HepG2 (cell line): ENCODE data around the gene PNPLA2. TPM values are rescaled to one million over a fixed set of nuclear protein-coding genes. Genes with fewer than 3 reads are reported as not detected.
A peak's percentile ranks its signal among the peaks of the same experiment; 100 is the strongest.

Source experiments
- ATM ChIP-seq: fragments of 450-650 bp; IDR thresholded peaks from 2 replicates; pipeline ENCODE4 v1.7.1; 2017; ENCODE audit warnings: mild to moderate bottlenecking, borderline replicate concordance
- DMAP1 ChIP-seq: IDR thresholded peaks from 2 replicates; pipeline ENCODE4 v1.6.1; 2016
- E2F1 ChIP-seq: sonication (generic); formaldehyde crosslinking; IDR thresholded peaks from 2 replicates; pipeline ENCODE4 v1.5.0; 2020; ENCODE audit warnings: missing genetic modification reagents
- ETS1 ChIP-seq: sonication (generic); formaldehyde crosslinking; IDR thresholded peaks from 2 replicates; pipeline ENCODE4 v1.4.0; 2020; ENCODE audit warnings: missing genetic modification reagents
- HES4 ChIP-seq: sonication (generic); formaldehyde crosslinking; IDR thresholded peaks from 2 replicates; pipeline ENCODE4 v1.9.0; 2021; ENCODE audit warnings: mild to moderate bottlenecking, missing genetic modification reagents, borderline replicate concordance
- JDP2 ChIP-seq: sonication (generic); formaldehyde crosslinking; IDR thresholded peaks from 2 replicates; pipeline ENCODE4 v1.8.1; 2022; ENCODE audit warnings: missing genetic modification reagents, borderline replicate concordance
- KDM1A ChIP-seq: IDR thresholded peaks from 2 replicates; pipeline ENCODE4 v1.6.1; 2016; ENCODE audit warnings: missing compliant biosample characterization
- NFIB ChIP-seq: sonication (generic); formaldehyde crosslinking; IDR thresholded peaks from 2 replicates; pipeline ENCODE4 v1.9.0; 2021; ENCODE audit warnings: missing genetic modification reagents, mild to moderate bottlenecking, borderline replicate concordance
- REPIN1 ChIP-seq: sonication (generic); formaldehyde crosslinking; IDR thresholded peaks from 2 replicates; pipeline ENCODE4 v1.8.0; 2022; ENCODE audit warnings: missing genetic modification reagents, low read depth, mild to moderate bottlenecking, borderline replicate concordance
- REXO4 ChIP-seq: sonication (generic); formaldehyde crosslinking; IDR thresholded peaks from 2 replicates; pipeline ENCODE4 v1.8.0; 2022; ENCODE audit warnings: missing genetic modification reagents, mild to moderate bottlenecking, borderline replicate concordance
- RFX1 ChIP-seq: fragments of 450-650 bp; IDR thresholded peaks from 2 replicates; pipeline ENCODE4 v1.6.1; 2017
- TAF1 ChIP-seq: sonication (generic); formaldehyde crosslinking; IDR thresholded peaks from 2 replicates; pipeline ENCODE4 v1.4.0; 2020; ENCODE audit warnings: missing genetic modification reagents
- TCF12 ChIP-seq, 2 experiments: fragments of 450-650 bp in 1 of 2; sonication (generic) in 1 of 2; formaldehyde crosslinking in 1 of 2; IDR thresholded peaks; 2 replicates each; pipeline versions ENCODE4 v1.6.1 to v1.8.0; 2017 to 2022; ENCODE audit warnings: antibody characterized with exemption in 1 of 2, mild to moderate bottlenecking in 1 of 2, missing genetic modification reagents in 1 of 2, moderate library complexity in 1 of 2
- WIZ ChIP-seq: sonication (generic); formaldehyde crosslinking; IDR thresholded peaks from 2 replicates; pipeline ENCODE4 v1.5.1; 2020; ENCODE audit warnings: mild to moderate bottlenecking, missing genetic modification reagents
- ZC3H4 ChIP-seq: sonication (generic); formaldehyde crosslinking; IDR thresholded peaks from 2 replicates; pipeline ENCODE4 v1.4.0; 2020; ENCODE audit warnings: missing genetic modification reagents, borderline replicate concordance
- ZHX2 ChIP-seq, 2 experiments: sonication (generic) in 1 of 2; formaldehyde crosslinking in 1 of 2; IDR thresholded peaks; 2 replicates each; pipeline versions ENCODE4 v1.6.1 to v1.9.0; 2014 to 2022; ENCODE audit warnings: antibody characterized with exemption in 1 of 2, borderline replicate concordance in 1 of 2, inconsistent platforms in 1 of 2, low read depth in 1 of 2, missing genetic modification reagents in 1 of 2
- ZNF430 ChIP-seq: sonication (generic); formaldehyde crosslinking; IDR thresholded peaks from 2 replicates; pipeline ENCODE4 v1.9.0; 2021; ENCODE audit warnings: mild to moderate bottlenecking, missing genetic modification reagents
- ZNF530 ChIP-seq: sonication (generic); formaldehyde crosslinking; IDR thresholded peaks from 2 replicates; pipeline ENCODE4 v1.5.0; 2020; ENCODE audit warnings: low read depth, mild to moderate bottlenecking, missing genetic modification reagents
- ZNF557 ChIP-seq: sonication (generic); formaldehyde crosslinking; IDR thresholded peaks from 2 replicates; pipeline ENCODE4 v1.4.0; 2020; ENCODE audit warnings: missing genetic modification reagents
- ZNF639 ChIP-seq: conservative IDR thresholded peaks from 2 replicates; pipeline ENCODE4 v1.6.1; 2018; ENCODE audit warnings: missing genetic modification reagents
- ZSCAN31 ChIP-seq: sonication (generic); formaldehyde crosslinking; IDR thresholded peaks from 2 replicates; pipeline ENCODE4 v1.5.0; 2020; ENCODE audit warnings: low read depth, mild to moderate bottlenecking, missing genetic modification reagents
- polyA plus RNA-seq, 8 experiments: library from polyadenylated mRNA; depleted of rRNA in 3 of 8; stranded (reverse) in 7 of 8; unstranded in 1 of 8; fragments of >200 nt; fragmentation: Illumina TruSeq in 4 of 8; extraction: Trizol in 4 of 8; gene quantifications; 2 replicates each; pipeline versions ENCODE4 v1.2.1 to v1.2.3, GENCODE V29; 2011 to 2016; ENCODE audit warnings: low read depth in 4 of 8, missing spikeins in 1 of 8, mixed read lengths in 1 of 8; ENCODE audit not compliant: insufficient read depth in 1 of 8
- total RNA-seq, 5 experiments: library from RNA; depleted of rRNA; stranded (reverse); fragments of >200 nt; fragmentation: Illumina TruSeq; extraction: Trizol; gene quantifications; 2 replicates each; pipeline ENCODE4 v1.2.3, GENCODE V29; 2016; ENCODE audit warnings: low read depth in 1 of 5

PNPLA2 gene
- total and polyA plus RNA-seq, 2 of the 13 experiments (the other 11 are each of a cell fraction or from before 2014, with no cell fraction given): 10.5 to 43.2 TPM

GRCh38 chr11:842370-843002 lies 23.8 kb downstream of the PNPLA2 start, which contains the start of the genes POLR2L and TSPAN4 (continued):
- TF ChIP-seq ZHX2 (IDR thresholded peaks at IDR 0.05; ENCODE audit: low read depth): no peak
- TF ChIP-seq ZHX2 (CRISPR knock-in tag; IDR thresholded peaks at IDR 0.05; ENCODE audit: borderline replicate concordance): no peak
- TF ChIP-seq WIZ (CRISPR knock-in tag): no peak
- TF ChIP-seq RFX1: no peak
- TF ChIP-seq ZNF530 (CRISPR knock-in tag): no peak
- no peak for TF ChIP-seq NFIB (CRISPR knock-in tag)
- no peak for TF ChIP-seq ATM
- no peak for TF ChIP-seq JDP2 (CRISPR knock-in tag)
- no peak; the same call in 1 of the 2 replicates for TF ChIP-seq HES4 (CRISPR knock-in tag)
- no peak for TF ChIP-seq ETS1 (CRISPR knock-in tag)
- TF ChIP-seq KDM1A (CRISPR knock-in tag): no peak
- no peak for TF ChIP-seq DMAP1 (CRISPR knock-in tag)
- TF ChIP-seq ZC3H4 (CRISPR knock-in tag): no peak
- no peak for TF ChIP-seq ZNF557 (CRISPR knock-in tag)
- TF ChIP-seq REPIN1 (CRISPR knock-in tag): no peak; the same call in 1 of the 2 replicates
- TF ChIP-seq ZNF430 (CRISPR knock-in tag): 0 out of 2 replicates have a peak, but pooled peaks have one; percentile 17
- TF ChIP-seq ZSCAN31: no peak
- TF ChIP-seq TCF12 (IDR thresholded peaks at IDR 0.05): no peak
- peak; percentile 22; the same call in 1 of the 2 replicates for TF ChIP-seq TCF12 (CRISPR knock-in tag; IDR thresholded peaks at IDR 0.05)
- no peak for TF ChIP-seq REXO4 (CRISPR knock-in tag)
- peak; percentile 65; the same call in 1 of the 2 replicates for TF ChIP-seq ZNF639
- TF ChIP-seq TAF1 (CRISPR knock-in tag): peak; percentile 91
- no peak for TF ChIP-seq E2F1 (CRISPR knock-in tag)
